Fibroblast of skin of back (primary cell): ENCODE results near the gene SRM.

Experiments
- DNase-seq: peaks from one replicate; pipeline ENCODE4 v3.0.0-alpha.2; 2013

Gene SRM

GRCh38 chr1:11013160-11013531 lies 46.7 kb downstream of the SRM start:
- DNase-seq = no peak

GRCh38 chr1:11012260-11013159 lies 47.3 kb downstream of the SRM start, which contains the start of gene TARDBP:
TSS of gene TARDBP (plus strand) at chr1:11012654. CDS start at chr1:11013728, 1,074 bp downstream.
- DNase-seq = peak; percentile 87
